Tibial nerve (tissue), 4 donors: ENCODE results near the gene MEN1. TPM values are rescaled to one million over a fixed set of nuclear protein-coding genes. Genes with fewer than 3 reads are reported as not detected.
"Not testable (repeated sequence)": the region's sequence is repeated elsewhere in the genome, so short reads cannot be mapped to it uniquely, and the experiment has no call there.

Source experiments
- DNase-seq, 2 donors: peaks; one replicate each; pipeline ENCODE4 v3.0.0-alpha.2; 2019; ENCODE audit warnings: low spot score in 2 of 2
- H3K27ac ChIP-seq, 4 donors: fragments of 200-600 bp; sonication (generic) in 3 of 4; one replicate each; pipeline ENCODE4 v1.5.1; 2017 to 2019; ENCODE audit warnings: mild to moderate bottlenecking in 1 of 4
- H3K27me3 ChIP-seq, 2 donors: fragments of 200-600 bp; sonication (generic) in 1 of 2; one replicate each; pipeline versions ENCODE4 v1.5.1 to v1.6.0; 2017 to 2019
- H3K36me3 ChIP-seq, 3 donors: fragments of 200-600 bp; sonication (generic); one replicate each; pipeline ENCODE4 v1.5.1; 2018 to 2019
- H3K4me1 ChIP-seq, 4 donors: fragments of 200-600 bp; sonication (generic) in 3 of 4; one replicate each; pipeline ENCODE4 v1.5.1; 2017 to 2019
- H3K4me3 ChIP-seq, 4 donors: fragments of 200-600 bp; sonication (generic) in 3 of 4; one replicate each; pipeline ENCODE4 v1.5.1; 2017 to 2019; ENCODE audit warnings: mild to moderate bottlenecking in 1 of 4, moderate library complexity in 1 of 4
- H3K9me3 ChIP-seq, 4 donors: fragments of 200-600 bp; sonication (generic) in 3 of 4; one replicate each; pipeline ENCODE4 v1.5.1; 2017 to 2019
- EP300 ChIP-seq, 2 donors: sonication (generic); formaldehyde crosslinking; IDR thresholded peaks; one replicate each; pipeline ENCODE4 v1.6.1; 2017; ENCODE audit warnings: antibody characterized with exemption in 2 of 2, mild to moderate bottlenecking in 1 of 2
- POLR2A ChIP-seq, 2 donors: fragments of 450-650 bp; IDR thresholded peaks; one replicate each; pipeline ENCODE4 v1.6.1; 2017; ENCODE audit warnings: antibody characterized with exemption in 2 of 2, mild to moderate bottlenecking in 2 of 2, moderate library complexity in 2 of 2
- WGBS, 2 donors: methylation state at CpG; one replicate each; pipeline ENCODE4 v1.1.5; 2018; 5-methylcytosine and 5-hydroxymethylcytosine counted together
- total RNA-seq, 4 donors: library from RNA; depleted of rRNA; stranded (reverse); fragments of >200 nt; gene quantifications; one replicate each; pipeline ENCODE4 v1.1.0, GENCODE V29; 2016
- TF ChIP-seq, protein P1 (sequence below), 5 experiments: fragments of 200-600 bp in 3 of 5; fragments of 450-650 bp in 2 of 5; sonication (generic) in 3 of 5; IDR thresholded peaks; one replicate each; pipeline ENCODE4 v1.5.1; 2016 to 2019; ENCODE audit warnings: antibody characterized with exemption in 5 of 5, mild to moderate bottlenecking in 3 of 5, moderate library complexity in 2 of 5

The MEN1 gene
- total RNA-seq, 4 donors from 2014 or later: 15.3 to 30.9 (median 19.7) TPM

DNA sequence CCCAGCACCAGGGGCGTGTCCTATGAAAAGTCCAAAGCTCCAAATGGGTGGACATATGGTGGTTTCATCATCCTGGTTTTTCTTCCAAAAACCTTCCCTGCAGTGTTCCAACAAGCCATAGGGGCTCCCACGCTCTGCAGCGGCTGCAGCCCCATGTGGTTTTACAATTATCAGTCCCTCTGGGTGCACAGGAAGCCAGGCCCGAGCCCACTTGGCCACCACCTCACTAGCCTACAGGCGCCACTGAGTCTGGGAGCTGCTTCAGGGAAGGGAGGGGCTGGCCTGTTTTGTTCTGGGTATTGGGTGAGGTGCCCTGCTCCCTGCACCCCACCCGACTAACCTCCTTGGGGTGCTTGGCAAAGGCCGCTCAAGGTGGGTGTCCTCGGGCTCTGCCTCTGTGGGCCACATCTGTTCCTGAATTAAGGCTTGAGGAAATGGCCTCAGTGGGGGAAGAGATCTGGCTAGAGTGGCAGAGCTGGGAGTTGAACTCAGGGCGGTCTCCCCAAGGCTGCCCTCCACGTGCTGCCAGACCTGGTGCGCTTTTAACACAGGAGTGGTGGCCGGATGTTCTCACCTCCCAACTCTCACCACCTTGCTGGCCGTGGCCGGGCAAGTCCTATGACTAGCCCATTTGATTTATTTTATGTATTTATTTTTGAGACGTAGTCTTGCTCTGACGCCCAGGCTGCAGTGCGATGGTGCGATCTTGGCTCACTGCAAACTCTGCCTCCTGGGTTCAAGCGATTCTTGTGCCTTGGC lies 39.4 kb upstream of the MEN1 start:
- no peak for DNase-seq
- Histone ChIP-seq H3K36me3 (peaks cover 2 to 25% (median 5%) of the 10 kb centered on the region in 3 donors), H3K27me3 (no peaks in the 10 kb centered on the region), H3K4me3 (no peak overlapping the region), H3K9me3 (no peaks in the 10 kb centered on the region), H3K27ac (peak overlapping the region in 3 of 4 donors; percentile 58 to 78 (median 76)), H3K4me1 (peaks cover 0 to 67% (median 44%) of the 10 kb centered on the region in 4 donors)
- TF ChIP-seq POLR2A (IDR thresholded peaks at IDR 0.05): no peak
- TF ChIP-seq EP300 (IDR thresholded peaks at IDR 0.05): no peak
- TF ChIP-seq, protein P1, sequence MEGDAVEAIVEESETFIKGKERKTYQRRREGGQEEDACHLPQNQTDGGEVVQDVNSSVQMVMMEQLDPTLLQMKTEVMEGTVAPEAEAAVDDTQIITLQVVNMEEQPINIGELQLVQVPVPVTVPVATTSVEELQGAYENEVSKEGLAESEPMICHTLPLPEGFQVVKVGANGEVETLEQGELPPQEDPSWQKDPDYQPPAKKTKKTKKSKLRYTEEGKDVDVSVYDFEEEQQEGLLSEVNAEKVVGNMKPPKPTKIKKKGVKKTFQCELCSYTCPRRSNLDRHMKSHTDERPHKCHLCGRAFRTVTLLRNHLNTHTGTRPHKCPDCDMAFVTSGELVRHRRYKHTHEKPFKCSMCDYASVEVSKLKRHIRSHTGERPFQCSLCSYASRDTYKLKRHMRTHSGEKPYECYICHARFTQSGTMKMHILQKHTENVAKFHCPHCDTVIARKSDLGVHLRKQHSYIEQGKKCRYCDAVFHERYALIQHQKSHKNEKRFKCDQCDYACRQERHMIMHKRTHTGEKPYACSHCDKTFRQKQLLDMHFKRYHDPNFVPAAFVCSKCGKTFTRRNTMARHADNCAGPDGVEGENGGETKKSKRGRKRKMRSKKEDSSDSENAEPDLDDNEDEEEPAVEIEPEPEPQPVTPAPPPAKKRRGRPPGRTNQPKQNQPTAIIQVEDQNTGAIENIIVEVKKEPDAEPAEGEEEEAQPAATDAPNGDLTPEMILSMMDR (IDR thresholded peaks at IDR 0.05): no peak
- 76 to 83% methylated on average over 16 to 19 of the region's 19 CpGs for WGBS, 2 donors

DNA sequence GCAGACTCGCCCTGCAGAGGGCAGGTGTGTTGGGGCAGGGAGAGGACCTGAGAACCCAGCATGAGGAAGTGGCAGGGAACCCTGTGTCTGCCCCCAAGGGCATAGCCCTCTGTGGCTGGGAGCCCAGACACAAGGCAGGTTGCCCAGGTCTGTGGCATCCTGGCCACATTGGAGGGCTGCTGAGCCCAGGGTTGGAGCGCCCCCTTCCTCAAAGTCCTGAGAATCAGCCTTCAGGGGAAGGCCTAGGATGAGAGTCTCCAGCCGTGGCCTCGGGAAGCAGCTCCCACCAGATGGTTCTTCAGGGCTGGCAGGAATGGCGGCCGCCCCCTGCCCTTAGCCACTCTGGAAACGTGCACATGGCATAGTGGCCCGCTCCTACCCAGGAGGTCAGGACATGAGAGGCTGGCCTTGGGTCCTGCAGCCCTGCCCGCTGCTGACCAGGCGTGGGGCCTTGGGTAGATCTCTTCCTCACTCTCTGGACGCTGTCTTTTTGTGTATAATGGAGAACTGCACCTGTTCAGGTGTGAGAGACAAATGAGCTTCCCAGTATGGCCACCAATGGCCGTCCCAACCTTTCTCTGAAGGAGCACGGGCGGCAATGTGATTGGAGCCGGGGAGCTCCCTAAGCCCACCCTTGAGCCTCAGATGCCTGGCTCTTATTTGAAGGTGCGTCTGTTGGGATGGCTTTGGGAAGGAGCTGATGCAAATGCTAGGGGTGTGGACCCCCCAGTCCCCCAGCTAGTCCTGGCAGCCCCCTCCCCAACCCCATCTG lies 38.7 kb upstream of the MEN1 start:
- Histone ChIP-seq H3K9me3 (no peaks in the 10 kb centered on the region), H3K27me3 (no peaks in the 10 kb centered on the region), H3K4me1 (peaks cover 0 to 67% (median 37%) of the 10 kb centered on the region in 4 donors), H3K4me3 (no peak overlapping the region), H3K36me3 (peaks cover 0 to 20% (median under 1%) of the 10 kb centered on the region in 3 donors), H3K27ac (peak overlapping the region in 2 of 4 donors; percentile 9 to 78)
- DNase-seq: no peak
- WGBS, 2 donors: 79 to 84% methylated on average over 13 to 15 of the region's 16 CpGs
- TF ChIP-seq, protein P1 (IDR thresholded peaks at IDR 0.05): no peak
- TF ChIP-seq POLR2A (IDR thresholded peaks at IDR 0.05): no peak
- no peak for TF ChIP-seq EP300 (IDR thresholded peaks at IDR 0.05)

DNA sequence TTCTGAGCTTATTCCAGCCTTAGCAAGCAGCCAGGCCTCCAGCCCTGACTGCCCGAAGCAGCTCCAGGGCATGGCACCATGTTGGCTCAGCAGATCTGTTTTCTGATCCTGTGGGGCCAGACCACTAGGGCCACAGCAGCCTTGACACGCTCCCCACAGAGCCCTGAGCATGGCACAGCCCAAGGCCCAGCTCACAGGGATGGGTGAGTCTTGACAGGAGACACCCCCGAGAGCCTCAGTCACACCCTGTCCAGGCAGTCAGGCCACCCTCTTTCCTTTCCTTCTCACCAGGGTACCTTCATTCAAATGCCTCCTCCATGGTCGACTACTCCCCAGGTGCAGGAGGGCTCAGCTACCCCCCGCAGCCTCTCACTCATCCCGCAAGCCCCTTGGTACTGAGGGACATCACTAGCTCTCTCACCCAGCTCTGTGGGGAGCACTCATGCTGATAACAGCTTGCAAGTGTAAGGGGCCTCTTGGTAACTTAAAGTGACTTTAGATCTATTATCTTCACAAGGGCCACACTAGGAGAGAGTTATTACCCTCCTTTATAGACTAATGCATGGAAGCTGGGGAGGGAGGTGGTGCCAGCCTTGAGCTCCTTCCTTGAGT lies 38.0 kb upstream of the MEN1 start:
- 72 to 82% methylated on average over 6 of the region's 6 CpGs for WGBS, 2 donors
- Histone ChIP-seq H3K27ac (peak overlapping the region in 1 of 4 donors; percentile 78), H3K4me3 (no peak overlapping the region), H3K27me3 (no peaks in the 10 kb centered on the region), H3K9me3 (no peaks in the 10 kb centered on the region), H3K4me1 (peaks cover 0 to 64% (median 30%) of the 10 kb centered on the region in 4 donors), H3K36me3 (peaks cover 0 to 14% (median 0%) of the 10 kb centered on the region in 3 donors)
- TF ChIP-seq EP300 (IDR thresholded peaks at IDR 0.05): no peak
- TF ChIP-seq, protein P1 (IDR thresholded peaks at IDR 0.05): no peak
- no peak for TF ChIP-seq POLR2A (IDR thresholded peaks at IDR 0.05)
- no peak for DNase-seq

DNA sequence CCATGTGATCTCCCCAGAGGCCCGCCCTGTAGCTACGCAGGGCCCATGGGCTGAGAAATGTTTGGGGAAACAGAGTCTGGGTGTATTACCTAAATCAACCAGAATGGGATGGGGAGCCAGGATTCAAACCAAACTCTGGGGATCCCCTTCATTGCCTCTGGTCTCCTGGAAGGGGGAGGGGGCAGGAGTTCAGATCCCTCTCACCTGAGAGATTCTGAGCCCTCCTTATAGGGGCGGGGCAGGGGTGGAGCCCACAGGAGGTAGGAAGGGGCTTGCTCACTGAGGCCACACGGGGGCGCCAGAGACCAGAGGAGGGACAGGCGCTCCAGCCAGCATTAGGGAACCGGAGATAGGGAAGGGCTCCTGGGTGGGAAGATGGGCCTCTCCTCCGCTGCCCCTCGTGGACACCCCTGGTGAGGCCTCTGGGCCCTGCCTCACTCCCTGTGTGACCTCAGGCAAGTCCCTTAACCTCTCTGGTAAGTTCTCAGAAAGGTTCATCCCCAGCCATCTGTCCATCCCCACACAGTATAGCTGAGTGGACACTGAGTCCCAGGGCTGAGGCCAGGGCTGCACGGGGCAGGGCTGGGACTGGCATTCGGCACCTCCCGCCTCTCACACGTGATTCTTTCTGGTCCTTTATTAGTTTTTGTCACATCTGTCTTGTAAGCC lies 36.8 kb upstream of the MEN1 start:
- TF ChIP-seq EP300 (IDR thresholded peaks at IDR 0.05) (peak in 1 of 2 donors; percentile 55), POLR2A (IDR thresholded peaks at IDR 0.05) (no peak)
- TF ChIP-seq, protein P1 (IDR thresholded peaks at IDR 0.05): peak; percentile 95 to 99 (median 99)
- no peak overlapping the region for H3K4me3 ChIP-seq
- H3K27ac ChIP-seq: peak overlapping the region in 1 of 4 donors; percentile 39
- peaks cover 0 to 2% (median 0%) of the 10 kb centered on the region in 3 donors for H3K36me3 ChIP-seq
- 19% methylated on average over 13 of the region's 13 CpGs for WGBS, 2 donors
- H3K4me1 ChIP-seq: peaks cover 0 to 53% (median 23%) of the 10 kb centered on the region in 4 donors
- H3K27me3 ChIP-seq: no peaks in the 10 kb centered on the region
- DNase-seq: peak; percentile 69 to 85
- no peaks in the 10 kb centered on the region for H3K9me3 ChIP-seq

DNA sequence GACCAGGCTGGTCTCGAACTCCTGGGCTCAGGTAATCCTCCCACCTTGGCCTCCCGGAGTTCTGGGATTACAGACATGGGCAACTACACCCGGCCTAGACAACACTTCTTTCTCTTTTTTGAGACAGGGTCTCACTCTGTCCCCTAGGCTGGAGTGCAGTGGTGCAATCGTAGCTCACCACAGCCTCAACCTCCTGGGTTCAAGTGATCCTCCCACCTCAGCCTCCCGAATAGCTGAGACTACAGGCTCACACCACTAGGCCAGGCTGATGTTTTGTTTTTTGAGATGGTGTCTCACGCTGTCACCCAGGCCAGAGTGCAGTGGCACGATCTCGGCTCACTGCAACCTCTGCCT lies 35.4 kb upstream of the MEN1 start:
- H3K27ac ChIP-seq, H3K4me3 ChIP-seq, H3K27me3 ChIP-seq, H3K9me3 ChIP-seq, H3K36me3 ChIP-seq, DNase-seq: not testable (repeated sequence)
- WGBS, 2 donors: 92 to 93% methylated on average over 8 of the region's 8 CpGs
- H3K4me1 ChIP-seq: peaks cover 0 to 43% (median 17%) of the 10 kb centered on the region in 4 donors
